Heart left ventricle (tissue), 16 donors: Measurements from ENCODE around the gene ABHD16A. TPM values are rescaled to one million over a fixed set of nuclear protein-coding genes. Genes with fewer than 3 reads are reported as not detected.
A peak's percentile ranks its signal among the peaks of the same experiment; 100 is the strongest.

Experiments
- ATAC-seq, 4 donors: fragments of 200-7000 bp; cut with Tn5 transposase; one replicate each; pipeline ENCODE4 v1.9.1; 2020 to 2022; ENCODE audit warnings: moderate library complexity in 4 of 4, mild to moderate bottlenecking in 3 of 4, moderate number of reproducible peaks in 1 of 4
- DNase-seq, 5 donors: peaks; one replicate each; pipeline ENCODE4 v3.0.0-alpha.2; 2020
- H3K27ac ChIP-seq, 12 donors: fragments of 200-600 bp; sonication (generic) in 4 of 12; one replicate each; pipeline versions ENCODE4 v1.5.0 to v1.8.0; 2016 to 2022; ENCODE audit warnings: mild to moderate bottlenecking in 2 of 12
- H3K27me3 ChIP-seq, 9 donors: fragments of 200-600 bp; sonication (generic) in 2 of 9; one replicate each; pipeline versions ENCODE4 v1.5.1 to v1.8.0; 2016 to 2022; ENCODE audit warnings: mild to moderate bottlenecking in 3 of 9
- H3K36me3 ChIP-seq, 9 donors: fragments of 200-600 bp; sonication (generic) in 2 of 9; one replicate each; pipeline versions ENCODE4 v1.5.0 to v1.8.0; 2018 to 2022; ENCODE audit warnings: mild to moderate bottlenecking in 2 of 9
- H3K4me1 ChIP-seq, 12 donors: fragments of 200-600 bp; sonication (generic) in 4 of 12; one replicate each; pipeline versions ENCODE4 v1.5.0 to v1.8.0; 2016 to 2022; ENCODE audit warnings: mild to moderate bottlenecking in 3 of 12
- H3K4me3 ChIP-seq, 12 donors: fragments of 200-600 bp; sonication (generic) in 4 of 12; one replicate each; pipeline versions ENCODE4 v1.5.0 to v1.8.0; 2017 to 2022; ENCODE audit warnings: mild to moderate bottlenecking in 9 of 12, moderate library complexity in 4 of 12
- H3K9me3 ChIP-seq, 12 donors: fragments of 200-600 bp; sonication (generic) in 4 of 12; one replicate each; pipeline versions ENCODE4 v1.5.0 to v1.8.0; 2016 to 2022; ENCODE audit warnings: mild to moderate bottlenecking in 1 of 12
- POLR2A ChIP-seq, 2 donors: fragments of 450-650 bp; IDR thresholded peaks; one replicate each; pipeline ENCODE4 v1.6.1; 2017; ENCODE audit warnings: antibody characterized with exemption in 2 of 2, mild to moderate bottlenecking in 2 of 2, moderate library complexity in 2 of 2
- WGBS, 4 donors: extraction: QIAGEN DNeasy Blood & Tissue Kit in 2 of 4; methylation state at CpG; one replicate each; pipeline versions ENCODE4 v1.1.5 to v1.1.7; 2013 to 2018; 5-methylcytosine and 5-hydroxymethylcytosine counted together
- intact Hi-C, 10 donors: fragments of 100-400 bp; cut with DNase I; formaldehyde crosslinking; loops; one replicate each; pipeline versions ENCODE4 v1.11.1 to v1.14.2; 2022
- polyA plus RNA-seq, 2 donors: library from polyadenylated mRNA; stranded (reverse); fragments of 200-250 nt; gene quantifications; one replicate each; pipeline ENCODE4 v1.2.3, GENCODE V29; 2013
- total RNA-seq, 9 donors: library from RNA; depleted of rRNA in 2 of 9; stranded (reverse); fragments of >200 nt in 2 of 9; fragmentation: NEBNext Ultra II Directional in 3 of 9; extraction: Animal tissue kit (Norgen Biotek cat#: 25700) in 3 of 9; gene quantifications; one replicate each; pipeline versions ENCODE4 v1.1.0 to v1.2.4, GENCODE V29; 2016 to 2023
- TF ChIP-seq, protein P1 (sequence below), 12 donors: fragments of 200-600 bp; sonication (generic) in 4 of 12; IDR thresholded peaks; one replicate each; pipeline versions ENCODE4 v1.5.0 to v1.8.0; 2018 to 2022; ENCODE audit warnings: antibody characterized with exemption in 12 of 12, mild to moderate bottlenecking in 5 of 12
- donor health status: ischemic (EF 13 %, LVEDD 7.1; RV severe dilation, severe dysfunction).
- donor health status: healthy with polysubstance abuse.
- donor health status: DM: no; HTN: yes; CAD: no.
- donor health status: DM: no; HTN: no; CAD: no.
- donor health status: ischemic (EF 25% LVEDD 6.9; RV normal size, moderate dysfunction).
- donor health status: ischemic (EF 25% LVEDD 5.7; RV mildly dilated, moderate dysfunction).
- donor health status: healthy.
- donor health status: DM: yes; HTN: yes; CAD: no.
- donor health status: ischemic (EF 35%, LVEDD 5.7; RV mildly dilated, moderate dysfunction).
- donor health status: nonischemic (EF 11% LVEDD 7.7; RV severe dilation, severe dysfunction).
- donor health status: DM: yes; HTN: yes; CAD: no.
- donor health status: PGD.
- donor health status: ischemic (EF 29% LVEDD 5.4; RV normal size, mild dysfunction).
- donor health status: nonischemic (EF 23%, LVEDD 6.1; RV moderate dilation, normal function).

Gene ABHD16A
- total and polyA plus RNA-seq, 11 donors, result 16.5 to 54.7 (median 27.4) TPM

DNA sequence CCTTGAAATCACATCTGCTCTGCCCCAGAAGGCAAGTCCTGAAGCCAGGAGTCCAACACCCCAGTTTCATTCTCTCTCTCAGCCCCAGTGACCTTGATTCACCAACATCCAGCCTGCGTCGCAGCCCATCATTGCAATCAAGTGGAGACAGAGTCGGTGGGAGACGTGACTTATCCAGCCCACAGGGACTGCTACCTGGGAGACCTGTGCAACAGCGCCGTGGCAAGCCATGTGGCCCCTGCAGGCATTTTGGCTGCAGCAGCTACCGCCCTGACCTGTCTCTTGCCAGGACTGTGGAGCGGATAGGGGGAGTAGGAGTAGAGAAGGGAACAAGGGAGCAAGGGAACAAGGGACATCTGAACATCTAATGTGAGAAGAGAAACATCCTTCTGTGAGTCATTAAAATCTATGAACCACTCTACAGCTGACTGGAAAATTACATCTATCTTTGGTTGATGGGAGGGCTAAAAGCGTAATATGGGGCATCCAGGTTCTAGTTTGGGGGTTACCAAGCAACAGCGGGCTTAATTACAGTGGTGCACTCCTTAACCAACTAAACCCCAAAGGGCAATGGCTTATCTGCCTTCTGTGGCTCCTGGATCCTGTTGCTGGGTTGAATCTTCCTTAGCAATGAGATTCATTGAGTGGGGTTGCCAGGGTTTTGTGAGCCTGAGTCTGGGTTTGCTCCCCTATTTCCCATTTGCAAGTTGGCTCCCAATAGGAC is 14.5 kb upstream of the ABHD16A start:
- ATAC-seq, result no peak
- Histone ChIP-seq H3K36me3 (no peaks in the 10 kb centered on the region), H3K9me3 (no peaks in the 10 kb centered on the region), H3K4me1 (no peaks in the 10 kb centered on the region), H3K4me3 (no peak overlapping the region), H3K27me3 (no peaks in the 10 kb centered on the region), H3K27ac (no peak overlapping the region)
- no peak for DNase-seq
- WGBS, 4 donors, result 61 to 75% (median 68%) methylated on average over 10 of the region's 10 CpGs
- intact Hi-C loops, result no loop called here
- TF ChIP-seq POLR2A (IDR thresholded peaks at IDR 0.05), result no peak
- TF ChIP-seq, protein P1, sequence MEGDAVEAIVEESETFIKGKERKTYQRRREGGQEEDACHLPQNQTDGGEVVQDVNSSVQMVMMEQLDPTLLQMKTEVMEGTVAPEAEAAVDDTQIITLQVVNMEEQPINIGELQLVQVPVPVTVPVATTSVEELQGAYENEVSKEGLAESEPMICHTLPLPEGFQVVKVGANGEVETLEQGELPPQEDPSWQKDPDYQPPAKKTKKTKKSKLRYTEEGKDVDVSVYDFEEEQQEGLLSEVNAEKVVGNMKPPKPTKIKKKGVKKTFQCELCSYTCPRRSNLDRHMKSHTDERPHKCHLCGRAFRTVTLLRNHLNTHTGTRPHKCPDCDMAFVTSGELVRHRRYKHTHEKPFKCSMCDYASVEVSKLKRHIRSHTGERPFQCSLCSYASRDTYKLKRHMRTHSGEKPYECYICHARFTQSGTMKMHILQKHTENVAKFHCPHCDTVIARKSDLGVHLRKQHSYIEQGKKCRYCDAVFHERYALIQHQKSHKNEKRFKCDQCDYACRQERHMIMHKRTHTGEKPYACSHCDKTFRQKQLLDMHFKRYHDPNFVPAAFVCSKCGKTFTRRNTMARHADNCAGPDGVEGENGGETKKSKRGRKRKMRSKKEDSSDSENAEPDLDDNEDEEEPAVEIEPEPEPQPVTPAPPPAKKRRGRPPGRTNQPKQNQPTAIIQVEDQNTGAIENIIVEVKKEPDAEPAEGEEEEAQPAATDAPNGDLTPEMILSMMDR (IDR thresholded peaks at IDR 0.05), result no peak

DNA sequence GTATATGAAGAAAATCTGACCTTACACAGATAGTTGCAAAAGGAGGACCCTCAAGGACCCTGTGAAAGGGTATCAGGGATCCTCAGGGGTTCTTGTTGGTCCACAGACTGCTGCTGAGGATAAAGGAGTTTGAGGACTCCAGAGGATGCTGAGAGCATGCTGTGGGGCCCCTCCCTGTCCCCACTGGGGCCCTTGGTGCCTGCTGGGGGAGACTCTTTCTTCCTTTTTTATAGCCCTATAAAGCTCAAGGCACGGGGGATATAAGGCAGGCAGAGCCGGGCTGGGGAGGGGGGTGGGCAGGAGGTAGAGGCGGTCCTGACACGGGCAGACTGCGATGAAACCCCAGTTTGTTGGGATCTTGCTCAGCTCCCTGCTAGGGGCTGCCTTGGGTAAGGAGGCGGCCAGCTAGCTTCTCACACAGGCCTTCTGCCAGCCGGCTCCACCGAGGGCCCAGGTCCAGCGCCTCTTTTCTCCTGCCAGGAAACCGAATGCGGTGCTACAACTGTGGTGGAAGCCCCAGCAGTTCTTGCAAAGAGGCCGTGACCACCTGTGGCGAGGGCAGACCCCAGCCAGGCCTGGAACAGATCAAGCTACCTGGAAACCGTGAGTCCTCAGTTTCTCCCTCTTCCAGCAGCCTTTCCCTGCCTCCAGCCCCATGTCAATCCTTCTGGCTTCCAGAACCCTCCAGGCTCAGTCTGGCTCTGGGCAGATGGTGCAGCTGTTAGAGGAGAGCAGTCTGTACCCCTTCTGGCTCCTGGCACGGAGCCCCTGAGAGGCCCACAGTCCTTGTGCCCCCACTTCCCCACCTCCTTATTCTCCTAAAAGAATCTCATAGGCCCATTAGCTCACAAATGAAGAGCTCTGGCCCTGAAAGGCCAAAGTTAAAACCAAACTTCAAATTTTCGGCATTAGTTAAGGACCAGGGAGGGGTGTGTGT is 12.2 kb upstream of the ABHD16A start, which contains the start of gene LY6G6D:
TSS of gene LY6G6D (plus strand) at position 327 of the 937 bp plus-strand sequence. CDS start at position 335, 8 bp downstream.
- DNase-seq (peak in 1 of 5 donors; percentile 6), ATAC-seq (no peak)
- Histone ChIP-seq H3K9me3 (no peaks in the 10 kb centered on the region), H3K36me3 (no peaks in the 10 kb centered on the region), H3K4me1 (peaks cover 0 to 11% (median 0%) of the 10 kb centered on the region in 12 donors), H3K27me3 (no peaks in the 10 kb centered on the region), H3K27ac (peak within 1 kb of the TSS in 1 of 12 donors; percentile 51), H3K4me3 (no peak within 1 kb of the TSS)
- TF ChIP-seq POLR2A (IDR thresholded peaks at IDR 0.05), result no peak
- TF ChIP-seq, protein P1 (IDR thresholded peaks at IDR 0.05), result no peak
- 72 to 81% (median 80%) methylated on average over 16 of the region's 16 CpGs for WGBS, 4 donors
- intact Hi-C loops, result no loop called here

- H3K36me3 ChIP-seq, result no peaks in the 10 kb centered on the region
- no peaks in the 10 kb centered on the region for H3K27me3 ChIP-seq
- H3K4me1 ChIP-seq, result peaks cover 0 to 11% (median 0%) of the 10 kb centered on the region in 12 donors
- intact Hi-C loops, result no loop called here
- H3K27ac ChIP-seq, result no peak overlapping the region
- H3K9me3 ChIP-seq, result no peaks in the 10 kb centered on the region
- DNase-seq (peak in 1 of 5 donors; percentile 2), ATAC-seq (no peak)
- 47 to 53% (median 49%) methylated on average over 5 of the region's 5 CpGs for WGBS, 4 donors
- no peak overlapping the region for H3K4me3 ChIP-seq
- TF ChIP-seq POLR2A (IDR thresholded peaks at IDR 0.05), result no peak
These were observed 11.0 kb upstream of the ABHD16A start for GRCh38 chr6:31713991-31714684.

DNA sequence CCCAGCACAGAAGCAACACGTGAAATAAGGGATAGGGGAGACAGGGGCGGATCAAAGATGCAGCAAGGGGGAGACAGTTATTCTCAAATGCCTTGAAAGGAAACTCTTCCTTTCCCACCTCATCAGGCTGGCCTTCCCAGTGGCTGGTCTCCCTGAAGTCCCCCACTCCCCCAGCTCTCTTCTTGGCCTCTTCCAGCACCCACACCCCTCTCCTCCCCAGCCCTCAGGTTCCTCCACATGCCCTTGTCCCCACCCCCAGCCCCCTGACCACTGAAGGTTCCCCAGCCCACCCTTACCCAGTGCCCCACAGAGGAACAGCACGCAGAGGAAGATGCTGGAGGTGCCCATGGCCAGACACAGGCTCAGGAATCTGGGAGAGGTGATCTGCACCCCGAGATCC is 10.3 kb upstream of the ABHD16A start:
- intact Hi-C loops, result no loop called here
- Histone ChIP-seq H3K27me3 (no peaks in the 10 kb centered on the region), H3K4me1 (peaks cover 0 to 11% (median 0%) of the 10 kb centered on the region in 12 donors), H3K36me3 (no peaks in the 10 kb centered on the region), H3K4me3 (no peak overlapping the region), H3K27ac (no peak overlapping the region), H3K9me3 (no peaks in the 10 kb centered on the region)
- DNase-seq (peak in 1 of 5 donors; percentile 1), ATAC-seq (no peak)
- 63 to 72% (median 67%) methylated on average over 3 to 4 of the region's 4 CpGs for WGBS, 4 donors
- TF ChIP-seq POLR2A (IDR thresholded peaks at IDR 0.05), result no peak
- TF ChIP-seq, protein P1 (IDR thresholded peaks at IDR 0.05), result no peak
